ENCODE data around the gene HSH2D. TPM values are rescaled to one million over a fixed set of nuclear protein-coding genes. Genes with fewer than 3 reads are reported as not detected.
A peak's percentile ranks its signal among the peaks of the same experiment; 100 is the strongest.
"Not testable (repeated sequence)": the region's sequence is repeated elsewhere in the genome, so short reads cannot be mapped to it uniquely, and the experiment has no call there.

HSH2D gene
- total and polyA plus RNA-seq, 2 of the 13 experiments (the other 11 are each of a cell fraction or from before 2014, with no cell fraction given): 0.69 to 3.2 TPM

DNA sequence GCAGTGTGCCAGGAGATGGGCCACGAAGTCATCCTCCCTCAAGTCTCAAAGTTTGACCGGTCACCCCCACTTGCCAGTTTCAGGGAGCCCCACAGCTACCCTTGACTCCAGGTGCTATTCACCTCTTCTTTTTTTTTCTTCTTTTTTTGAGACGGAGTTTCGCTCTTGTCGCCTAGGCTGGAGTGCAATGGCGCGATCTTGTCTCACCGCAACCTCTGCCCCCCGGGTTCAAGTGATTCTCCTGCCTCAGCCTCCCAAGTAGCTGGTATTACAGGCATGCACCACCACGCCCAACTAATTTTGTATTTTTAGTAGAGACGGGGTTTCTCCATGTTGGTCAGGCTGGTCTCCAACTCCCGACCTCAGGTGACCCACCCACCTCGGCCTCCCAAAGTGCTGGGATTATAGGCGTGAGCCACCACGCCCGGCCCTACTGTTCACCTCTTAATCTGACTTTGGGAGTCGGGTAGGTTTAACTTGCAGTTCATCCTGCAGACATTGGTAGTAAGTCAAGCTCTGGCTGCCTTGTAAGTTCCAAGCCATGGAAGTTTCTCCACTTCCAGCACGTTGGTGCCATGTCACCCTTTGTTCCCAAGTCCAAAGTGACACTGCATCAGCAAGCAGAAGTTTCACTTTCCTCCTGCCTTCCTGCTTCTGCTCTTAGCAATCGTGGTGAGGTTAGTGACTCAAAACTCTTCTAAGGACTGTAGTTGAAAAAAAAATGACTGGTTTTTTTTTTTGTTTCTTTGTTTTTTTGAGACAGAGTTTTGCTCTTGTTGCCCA is 24.2 kb upstream of the HSH2D start:
- H3K4me3 ChIP-seq (replicated peaks in 1 of 3; ENCODE audit: insufficient read depth in 1 of 3, low read depth in 2 of 3, low read length in 3 of 3); H3K4me2 ChIP-seq (ENCODE audit: low read depth, low read length); H3K9me3 ChIP-seq (ENCODE audit: low read length); ATAC-seq; H2AFZ ChIP-seq (ENCODE audit: low read length); DNase-seq (ENCODE audit: low spot score); H3K27me3 ChIP-seq (ENCODE audit: control insufficient read depth in 1 of 2, insufficient read depth in 2 of 2, low read length in 2 of 2); BruUV-seq (replicated peaks); CTCF ChIA-PET (ENCODE audit: low intra/inter-chr PET ratio, low total read pairs); intact Hi-C loops (cut with micrococcal nuclease; ENCODE audit: unreplicated experiment); H4K20me1 ChIP-seq (ENCODE audit: insufficient read depth, low read length); H3K9ac ChIP-seq (ENCODE audit: insufficient read depth, low read depth, low read length); in situ Hi-C loops (cut with HindIII; ENCODE audit: extremely low pct_ligation_motif_present, low pct_unique_long_range_greater_than_20kb); FAIRE-seq; POLR2A ChIA-PET: not testable (repeated sequence)
- H3K79me2 ChIP-seq (ENCODE audit: insufficient read depth, low read length): peaks cover 17% of the 10 kb centered on the region
- peaks cover 22 to 50% of the 10 kb centered on the region in 2 experiments; a peak in 4 of 5 replicates for H3K36me3 ChIP-seq (replicated peaks in 1 of 2; ENCODE audit: control insufficient read depth in 1 of 2, insufficient read depth in 2 of 2, low read length in 2 of 2)
- peak; percentile 63 for TF ChIP-seq HNF4A (CRISPR knock-in tag; IDR thresholded peaks at IDR 0.05)
- peaks cover 33% of the 10 kb centered on the region for H3K4me1 ChIP-seq (ENCODE audit: insufficient read depth, low read length)
- 92% methylated on average over 19 of the region's 19 CpGs for WGBS (ENCODE audit: low lambda C conversion rate)
- peak overlapping the region; percentile 21 for H3K27ac ChIP-seq (ENCODE audit: extremely low read length, insufficient read depth, low read length)

DNA sequence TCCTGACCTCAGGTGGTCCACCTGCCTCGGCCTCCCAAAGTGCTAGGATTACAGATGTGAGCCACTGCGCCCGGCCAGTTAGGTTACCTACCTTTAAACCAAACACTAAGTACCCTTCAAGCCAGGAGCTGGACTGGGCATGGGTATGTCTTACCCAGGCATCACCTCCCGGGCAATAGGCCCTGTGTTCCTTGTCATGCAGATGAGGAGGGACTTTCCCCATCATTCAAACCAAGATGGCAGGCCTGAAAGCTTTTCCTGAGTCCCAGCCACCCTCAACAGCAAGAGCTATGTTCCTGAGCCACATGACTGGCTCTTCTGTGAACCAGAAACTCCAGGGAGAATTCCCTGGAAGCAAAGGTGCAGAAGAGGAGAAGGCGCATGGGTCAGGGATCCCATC is 22.3 kb upstream of the HSH2D start:
- POLR2A ChIA-PET: no interaction called here
- BruUV-seq (replicated peaks): no TSS peak
- Histone ChIP-seq H3K4me3 (replicated peaks in 1 of 3; ENCODE audit: insufficient read depth in 1 of 3, low read depth in 2 of 3, low read length in 3 of 3) (no peak overlapping the region), H3K27me3 (ENCODE audit: control insufficient read depth in 1 of 2, insufficient read depth in 2 of 2, low read length in 2 of 2) (no peaks in the 10 kb centered on the region), H3K4me1 (ENCODE audit: insufficient read depth, low read length) (peaks cover 15% of the 10 kb centered on the region), H2AFZ (ENCODE audit: low read length) (no peak overlapping the region), H3K4me2 (ENCODE audit: low read depth, low read length) (no peak overlapping the region), H3K36me3 (replicated peaks in 1 of 2; ENCODE audit: control insufficient read depth in 1 of 2, insufficient read depth in 2 of 2, low read length in 2 of 2) (peaks cover 29 to 67% of the 10 kb centered on the region in 2 experiments; a peak in 4 of 5 replicates), H3K9me3 (ENCODE audit: low read length) (no peaks in the 10 kb centered on the region), H3K27ac (ENCODE audit: extremely low read length, insufficient read depth, low read length) (no peak overlapping the region), H3K9ac (ENCODE audit: insufficient read depth, low read depth, low read length) (no peak overlapping the region), H4K20me1 (ENCODE audit: insufficient read depth, low read length) (0 out of 2 replicates have a peak, but pooled peaks cover 2% of the 10 kb centered on the region), H3K79me2 (ENCODE audit: insufficient read depth, low read length) (peaks cover 2% of the 10 kb centered on the region)
- ATAC-seq (no peak), DNase-seq (ENCODE audit: low spot score) (no peak), FAIRE-seq (no peak)
- TF ChIP-seq ZNF136 (CRISPR knock-in tag; IDR thresholded peaks at IDR 0.05; ENCODE audit: low read depth) (no peak), ZNF326 (CRISPR knock-in tag; IDR thresholded peaks at IDR 0.05; ENCODE audit: borderline replicate concordance) (no peak), IKZF4 (CRISPR knock-in tag; IDR thresholded peaks at IDR 0.05; ENCODE audit: borderline replicate concordance, low read depth, not compliant biosample characterization) (no peak), ZNF550 (CRISPR knock-in tag; IDR thresholded peaks at IDR 0.05; ENCODE audit: borderline replicate concordance) (no peak), GZF1 (CRISPR knock-in tag; IDR thresholded peaks at IDR 0.05) (no peak), SMC3 (IDR thresholded peaks at IDR 0.05; ENCODE audit: low read length) (no peak), MTF1 (CRISPR knock-in tag; IDR thresholded peaks at IDR 0.05) (no peak), ZNF225 (CRISPR knock-in tag; IDR thresholded peaks at IDR 0.05) (no peak), ZNF569 (CRISPR knock-in tag; IDR thresholded peaks at IDR 0.05; ENCODE audit: borderline replicate concordance) (no peak), RFXANK (CRISPR knock-in tag; IDR thresholded peaks at IDR 0.05) (no peak), RORA (CRISPR knock-in tag; IDR thresholded peaks at IDR 0.05) (no peak), RNF2 (conservative IDR thresholded peaks at IDR 0.05; ENCODE audit: low read depth) (no peak), ATF1 (CRISPR knock-in tag; IDR thresholded peaks at IDR 0.05) (no peak)
- TF ChIP-seq, protein P1, sequence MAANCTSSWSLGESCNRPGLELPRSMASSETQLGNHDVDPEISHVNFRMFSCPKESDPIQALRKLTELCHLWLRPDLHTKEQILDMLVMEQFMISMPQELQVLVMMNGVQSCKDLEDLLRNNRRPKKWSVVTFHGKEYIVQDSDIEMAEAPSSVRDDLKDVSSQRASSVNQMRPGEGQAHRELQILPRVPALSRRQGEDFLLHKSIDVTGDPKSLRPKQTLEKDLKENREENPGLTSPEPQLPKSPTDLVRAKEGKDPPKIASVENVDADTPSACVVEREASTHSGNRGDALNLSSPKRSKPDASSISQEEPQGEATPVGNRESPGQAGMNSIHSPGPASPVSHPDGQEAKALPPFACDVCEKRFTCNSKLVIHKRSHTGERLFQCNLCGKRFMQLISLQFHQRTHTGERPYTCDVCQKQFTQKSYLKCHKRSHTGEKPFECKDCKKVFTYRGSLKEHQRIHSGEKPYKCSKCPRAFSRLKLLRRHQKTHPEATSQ (CRISPR knock-in tag; IDR thresholded peaks at IDR 0.05; ENCODE audit: borderline replicate concordance): no peak
- TF ChIP-seq, protein P2, sequence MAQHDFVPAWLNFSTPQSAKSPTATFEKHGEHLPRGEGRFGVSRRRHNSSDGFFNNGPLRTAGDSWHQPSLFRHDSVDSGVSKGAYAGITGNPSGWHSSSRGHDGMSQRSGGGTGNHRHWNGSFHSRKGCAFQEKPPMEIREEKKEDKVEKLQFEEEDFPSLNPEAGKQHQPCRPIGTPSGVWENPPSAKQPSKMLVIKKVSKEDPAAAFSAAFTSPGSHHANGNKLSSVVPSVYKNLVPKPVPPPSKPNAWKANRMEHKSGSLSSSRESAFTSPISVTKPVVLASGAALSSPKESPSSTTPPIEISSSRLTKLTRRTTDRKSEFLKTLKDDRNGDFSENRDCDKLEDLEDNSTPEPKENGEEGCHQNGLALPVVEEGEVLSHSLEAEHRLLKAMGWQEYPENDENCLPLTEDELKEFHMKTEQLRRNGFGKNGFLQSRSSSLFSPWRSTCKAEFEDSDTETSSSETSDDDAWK (CRISPR knock-in tag; IDR thresholded peaks at IDR 0.05): no peak
- in situ Hi-C loops (cut with HindIII; ENCODE audit: extremely low pct_ligation_motif_present, low pct_unique_long_range_greater_than_20kb) (no loop called here), intact Hi-C loops (cut with micrococcal nuclease; ENCODE audit: unreplicated experiment) (no loop called here)
- CTCF ChIA-PET (ENCODE audit: low intra/inter-chr PET ratio, low total read pairs): no interaction called here
- WGBS (ENCODE audit: low lambda C conversion rate): 93% methylated on average over 3 of the region's 5 CpGs
